Liver (tissue), 3 donors: ENCODE results near the gene ANXA10.

Source experiments
- GABPA ChIP-seq, 2 donors: IDR thresholded peaks in 1 of 2; conservative IDR thresholded peaks in 1 of 2; 2 replicates each; pipeline ENCODE4 v1.6.1; 2016; ENCODE audit warnings: antibody characterized with exemption in 2 of 2, mild to moderate bottlenecking in 1 of 2, moderate library complexity in 1 of 2
- HNF4A ChIP-seq, 2 donors: conservative IDR thresholded peaks; 2 replicates each; pipeline ENCODE4 v1.6.1; 2016; ENCODE audit warnings: antibody characterized with exemption in 2 of 2, mild to moderate bottlenecking in 2 of 2
- SP1 ChIP-seq: IDR thresholded peaks from 2 replicates; pipeline ENCODE4 v1.6.1; 2018; ENCODE audit warnings: antibody characterized with exemption, mild to moderate bottlenecking
- TAF1 ChIP-seq: conservative IDR thresholded peaks from 2 replicates; pipeline ENCODE4 v1.6.1; 2016; ENCODE audit warnings: antibody characterized with exemption, mild to moderate bottlenecking
- TF ChIP-seq, protein P1 (sequence below): IDR thresholded peaks from 2 replicates; pipeline ENCODE4 v1.6.1; 2016; ENCODE audit warnings: antibody characterized with exemption
- TF ChIP-seq, protein P2 (sequence below): IDR thresholded peaks from 2 replicates; pipeline ENCODE4 v1.6.1; 2016; ENCODE audit warnings: antibody characterized with exemption
- TF ChIP-seq, protein P3 (sequence below): fragments of 150-350 bp; IDR thresholded peaks from 2 replicates; pipeline ENCODE4 v1.5.1; 2017; ENCODE audit warnings: improper control_type of control experiment, low read depth, low read length; ENCODE audit not compliant: missing input control
- TF ChIP-seq, protein P4 (sequence below): IDR thresholded peaks from 2 replicates; pipeline ENCODE4 v1.6.1; 2016; ENCODE audit warnings: antibody characterized with exemption, mild to moderate bottlenecking
- donor health status: healthy.
- donor health status: healthy.

DNA sequence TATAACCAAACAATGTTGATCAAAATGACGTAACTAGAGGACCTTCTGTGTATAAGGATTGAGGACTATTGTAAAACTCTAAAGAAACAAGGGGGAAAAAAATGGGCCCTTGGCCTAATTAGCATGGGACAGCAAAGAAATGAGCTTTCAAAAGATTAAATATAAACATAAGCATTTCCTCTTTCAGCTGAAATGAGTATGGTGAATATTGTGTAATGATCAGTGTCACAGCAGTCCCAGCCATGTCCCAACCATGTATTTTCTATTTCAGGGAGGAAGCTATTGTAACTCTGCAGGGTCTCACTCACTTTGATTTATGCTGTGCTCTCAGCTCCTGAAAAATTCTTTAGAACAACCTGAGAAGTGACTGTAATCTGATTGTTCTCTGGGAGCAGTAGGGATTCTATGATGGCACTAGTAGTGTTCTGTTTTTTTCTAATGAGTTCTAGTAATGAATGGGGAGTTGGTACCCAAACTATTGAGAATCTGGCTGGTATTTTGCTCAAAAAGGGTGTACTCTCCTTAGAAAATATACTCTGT is 25.8 kb downstream of the ANXA10 start:
- no peak for TF ChIP-seq HNF4A (conservative IDR thresholded peaks at IDR 0.05)
- TF ChIP-seq GABPA (IDR thresholded peaks at IDR 0.05 in 1 of 2, conservative IDR thresholded peaks at IDR 0.05 in 1 of 2), result no peak
- TF ChIP-seq, protein P1, sequence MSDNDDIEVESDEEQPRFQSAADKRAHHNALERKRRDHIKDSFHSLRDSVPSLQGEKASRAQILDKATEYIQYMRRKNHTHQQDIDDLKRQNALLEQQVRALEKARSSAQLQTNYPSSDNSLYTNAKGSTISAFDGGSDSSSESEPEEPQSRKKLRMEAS, result no peak
- TF ChIP-seq SP1, result no peak
- TF ChIP-seq, protein P2, sequence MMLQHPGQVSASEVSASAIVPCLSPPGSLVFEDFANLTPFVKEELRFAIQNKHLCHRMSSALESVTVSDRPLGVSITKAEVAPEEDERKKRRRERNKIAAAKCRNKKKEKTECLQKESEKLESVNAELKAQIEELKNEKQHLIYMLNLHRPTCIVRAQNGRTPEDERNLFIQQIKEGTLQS, result no peak
- no peak for TF ChIP-seq TAF1
- TF ChIP-seq, protein P3, sequence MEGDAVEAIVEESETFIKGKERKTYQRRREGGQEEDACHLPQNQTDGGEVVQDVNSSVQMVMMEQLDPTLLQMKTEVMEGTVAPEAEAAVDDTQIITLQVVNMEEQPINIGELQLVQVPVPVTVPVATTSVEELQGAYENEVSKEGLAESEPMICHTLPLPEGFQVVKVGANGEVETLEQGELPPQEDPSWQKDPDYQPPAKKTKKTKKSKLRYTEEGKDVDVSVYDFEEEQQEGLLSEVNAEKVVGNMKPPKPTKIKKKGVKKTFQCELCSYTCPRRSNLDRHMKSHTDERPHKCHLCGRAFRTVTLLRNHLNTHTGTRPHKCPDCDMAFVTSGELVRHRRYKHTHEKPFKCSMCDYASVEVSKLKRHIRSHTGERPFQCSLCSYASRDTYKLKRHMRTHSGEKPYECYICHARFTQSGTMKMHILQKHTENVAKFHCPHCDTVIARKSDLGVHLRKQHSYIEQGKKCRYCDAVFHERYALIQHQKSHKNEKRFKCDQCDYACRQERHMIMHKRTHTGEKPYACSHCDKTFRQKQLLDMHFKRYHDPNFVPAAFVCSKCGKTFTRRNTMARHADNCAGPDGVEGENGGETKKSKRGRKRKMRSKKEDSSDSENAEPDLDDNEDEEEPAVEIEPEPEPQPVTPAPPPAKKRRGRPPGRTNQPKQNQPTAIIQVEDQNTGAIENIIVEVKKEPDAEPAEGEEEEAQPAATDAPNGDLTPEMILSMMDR, result no peak
- TF ChIP-seq, protein P4, sequence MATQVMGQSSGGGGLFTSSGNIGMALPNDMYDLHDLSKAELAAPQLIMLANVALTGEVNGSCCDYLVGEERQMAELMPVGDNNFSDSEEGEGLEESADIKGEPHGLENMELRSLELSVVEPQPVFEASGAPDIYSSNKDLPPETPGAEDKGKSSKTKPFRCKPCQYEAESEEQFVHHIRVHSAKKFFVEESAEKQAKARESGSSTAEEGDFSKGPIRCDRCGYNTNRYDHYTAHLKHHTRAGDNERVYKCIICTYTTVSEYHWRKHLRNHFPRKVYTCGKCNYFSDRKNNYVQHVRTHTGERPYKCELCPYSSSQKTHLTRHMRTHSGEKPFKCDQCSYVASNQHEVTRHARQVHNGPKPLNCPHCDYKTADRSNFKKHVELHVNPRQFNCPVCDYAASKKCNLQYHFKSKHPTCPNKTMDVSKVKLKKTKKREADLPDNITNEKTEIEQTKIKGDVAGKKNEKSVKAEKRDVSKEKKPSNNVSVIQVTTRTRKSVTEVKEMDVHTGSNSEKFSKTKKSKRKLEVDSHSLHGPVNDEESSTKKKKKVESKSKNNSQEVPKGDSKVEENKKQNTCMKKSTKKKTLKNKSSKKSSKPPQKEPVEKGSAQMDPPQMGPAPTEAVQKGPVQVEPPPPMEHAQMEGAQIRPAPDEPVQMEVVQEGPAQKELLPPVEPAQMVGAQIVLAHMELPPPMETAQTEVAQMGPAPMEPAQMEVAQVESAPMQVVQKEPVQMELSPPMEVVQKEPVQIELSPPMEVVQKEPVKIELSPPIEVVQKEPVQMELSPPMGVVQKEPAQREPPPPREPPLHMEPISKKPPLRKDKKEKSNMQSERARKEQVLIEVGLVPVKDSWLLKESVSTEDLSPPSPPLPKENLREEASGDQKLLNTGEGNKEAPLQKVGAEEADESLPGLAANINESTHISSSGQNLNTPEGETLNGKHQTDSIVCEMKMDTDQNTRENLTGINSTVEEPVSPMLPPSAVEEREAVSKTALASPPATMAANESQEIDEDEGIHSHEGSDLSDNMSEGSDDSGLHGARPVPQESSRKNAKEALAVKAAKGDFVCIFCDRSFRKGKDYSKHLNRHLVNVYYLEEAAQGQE, result no peak
